ENCODE results near the gene ASTN2.

GRCh38 chr9:116543731-116544400, 871.0 kb downstream of the ASTN2 start:
- TF ChIP-seq POLR2A (IDR thresholded peaks at IDR 0.05; ENCODE audit: low read depth, low read length), result no peak
- TF ChIP-seq, protein P1, sequence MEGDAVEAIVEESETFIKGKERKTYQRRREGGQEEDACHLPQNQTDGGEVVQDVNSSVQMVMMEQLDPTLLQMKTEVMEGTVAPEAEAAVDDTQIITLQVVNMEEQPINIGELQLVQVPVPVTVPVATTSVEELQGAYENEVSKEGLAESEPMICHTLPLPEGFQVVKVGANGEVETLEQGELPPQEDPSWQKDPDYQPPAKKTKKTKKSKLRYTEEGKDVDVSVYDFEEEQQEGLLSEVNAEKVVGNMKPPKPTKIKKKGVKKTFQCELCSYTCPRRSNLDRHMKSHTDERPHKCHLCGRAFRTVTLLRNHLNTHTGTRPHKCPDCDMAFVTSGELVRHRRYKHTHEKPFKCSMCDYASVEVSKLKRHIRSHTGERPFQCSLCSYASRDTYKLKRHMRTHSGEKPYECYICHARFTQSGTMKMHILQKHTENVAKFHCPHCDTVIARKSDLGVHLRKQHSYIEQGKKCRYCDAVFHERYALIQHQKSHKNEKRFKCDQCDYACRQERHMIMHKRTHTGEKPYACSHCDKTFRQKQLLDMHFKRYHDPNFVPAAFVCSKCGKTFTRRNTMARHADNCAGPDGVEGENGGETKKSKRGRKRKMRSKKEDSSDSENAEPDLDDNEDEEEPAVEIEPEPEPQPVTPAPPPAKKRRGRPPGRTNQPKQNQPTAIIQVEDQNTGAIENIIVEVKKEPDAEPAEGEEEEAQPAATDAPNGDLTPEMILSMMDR (IDR thresholded peaks at IDR 0.05; ENCODE audit: extremely low read depth in 1 of 2, insufficient read depth in 1 of 2, low read depth in 1 of 2, low read length in 2 of 2), result no peak
- TF ChIP-seq POLR2AphosphoS5 (IDR thresholded peaks at IDR 0.05; ENCODE audit: insufficient read depth, low read depth, low read length), result no peak
- no peak for TF ChIP-seq EZH2 (IDR thresholded peaks at IDR 0.05; ENCODE audit: borderline replicate concordance, low read depth, low read length, severe bottlenecking)
- TF ChIP-seq FOS (IDR thresholded peaks at IDR 0.05; ENCODE audit: borderline replicate concordance, insufficient read depth, low read length), result no peak
- no peak for TF ChIP-seq MAX (IDR thresholded peaks at IDR 0.05; ENCODE audit: insufficient read depth, insufficient read length)
- TF ChIP-seq GATA2 (IDR thresholded peaks at IDR 0.05; ENCODE audit: insufficient read depth, insufficient read length, low read depth, low read length), result no peak
- TF ChIP-seq JUN (IDR thresholded peaks at IDR 0.05; ENCODE audit: borderline replicate concordance, insufficient read depth, insufficient read length, low read depth), result no peak

All from endothelial cell of umbilical vein (primary cell).